Keratinocyte (primary cell): Measurements from ENCODE around the gene MGME1. TPM values are rescaled to one million over a fixed set of nuclear protein-coding genes. Genes with fewer than 3 reads are reported as not detected.

Source experiments
- DNase-seq: peaks from one replicate; pipeline ENCODE4 v3.0.0-alpha.2; 2011; ENCODE audit warnings: low read depth, missing footprints, low spot score
- FAIRE-seq: peaks from 2 replicates; lab custom pipeline; 2011; peaks lifted over from hg19 to GRCh38; lab: Jason Lieb, UNC
- H2AFZ ChIP-seq: 2 replicates; pipeline ENCODE4 v1.6.0; 2012; ENCODE audit warnings: low read length, control low read depth, inconsistent platforms; ENCODE audit not compliant: control insufficient read depth
- H3K27ac ChIP-seq: 2 replicates; pipeline ENCODE4 v1.5.1; 2011; ENCODE audit warnings: low read length; ENCODE audit not compliant: control insufficient read depth, insufficient read depth
- H3K27me3 ChIP-seq: 3 replicates; pipeline ENCODE4 v1.6.0; 2011; ENCODE audit warnings: low read length; ENCODE audit not compliant: control insufficient read depth, insufficient read depth; ENCODE audit errors: extremely low read depth
- H3K36me3 ChIP-seq, 2 experiments: 2 replicates in 1 of 2; 3 replicates in 1 of 2; pipeline ENCODE4 v1.5.1; 2011; ENCODE audit warnings: low read length in 2 of 2, mild to moderate bottlenecking in 1 of 2; ENCODE audit not compliant: control insufficient read depth in 2 of 2, insufficient read depth in 2 of 2; ENCODE audit errors: extremely low read depth in 1 of 2
- H3K4me1 ChIP-seq: 3 replicates; pipeline ENCODE4 v1.5.1; 2011; ENCODE audit warnings: low read length; ENCODE audit not compliant: control insufficient read depth, insufficient read depth; ENCODE audit errors: extremely low read depth
- H3K4me2 ChIP-seq: 3 replicates; pipeline ENCODE4 v1.6.0; 2011; ENCODE audit warnings: low read depth, low read length; ENCODE audit not compliant: control insufficient read depth, insufficient read depth; ENCODE audit errors: extremely low read depth
- H3K4me3 ChIP-seq, 3 experiments: fragments of 200-600 bp in 1 of 3; sonication (generic) in 1 of 3; 2 replicates in 2 of 3; 3 replicates in 1 of 3; pipeline ENCODE4 v1.5.1; 2011 to 2016; ENCODE audit warnings: low read length in 3 of 3, mild to moderate bottlenecking in 3 of 3, control low read depth in 2 of 3, inconsistent platforms in 1 of 3, low read depth in 1 of 3, mixed read lengths in 1 of 3, mixed run types in 1 of 3, moderate library complexity in 1 of 3; ENCODE audit not compliant: control insufficient read depth in 2 of 3, insufficient read depth in 2 of 3; ENCODE audit errors: extremely low read depth in 1 of 3
- H3K79me2 ChIP-seq: 2 replicates; pipeline ENCODE4 v1.6.0; 2012; ENCODE audit warnings: low read length; ENCODE audit not compliant: control insufficient read depth, insufficient read depth
- H3K9ac ChIP-seq: 3 replicates; pipeline ENCODE4 v1.6.0; 2011; ENCODE audit warnings: low read length; ENCODE audit not compliant: control insufficient read depth, insufficient read depth; ENCODE audit errors: extremely low read depth
- H3K9me1 ChIP-seq: 3 replicates; pipeline ENCODE4 v1.6.0; 2011; ENCODE audit warnings: low read length; ENCODE audit not compliant: control insufficient read depth, insufficient read depth; ENCODE audit errors: extremely low read depth
- H3K9me3 ChIP-seq: 2 replicates; pipeline ENCODE4 v1.5.1; 2012; ENCODE audit warnings: low read depth, low read length; ENCODE audit not compliant: control insufficient read depth
- H4K20me1 ChIP-seq: 3 replicates; pipeline ENCODE4 v1.6.0; 2011; ENCODE audit warnings: low read length; ENCODE audit not compliant: control insufficient read depth, insufficient read depth; ENCODE audit errors: extremely low read depth
- EZH2 ChIP-seq: IDR thresholded peaks from one replicate; pipeline ENCODE4 v1.6.1; 2012; ENCODE audit warnings: inconsistent platforms, mild to moderate bottlenecking, low read length, moderate library complexity
- dilution Hi-C: fragments of 300-500 bp; cut with MboI; formaldehyde crosslinking; loops from one replicate; pipeline ENCODE4 v1.7.0; 2020; ENCODE audit warnings: low sequenced_read_pairs; ENCODE audit not compliant: extremely low pct_ligation_motif_present
- polyA plus RNA-seq, 5 experiments: library from polyadenylated mRNA; depleted of rRNA in 3 of 5; stranded (reverse) in 3 of 5; stranded (forward) in 1 of 5; unstranded in 1 of 5; fragments of >200 nt; gene quantifications; 1 replicate in 1 of 5; 2 replicates in 3 of 5; 3 replicates in 1 of 5; pipeline versions ENCODE4 v1.2.1 to v1.2.3, GENCODE V29; 2011 to 2012; ENCODE audit warnings: missing spikeins in 2 of 5, low read depth in 1 of 5, low replicate concordance in 1 of 5
- TF ChIP-seq, protein P1 (sequence below), 3 experiments: IDR thresholded peaks in 1 of 3; conservative IDR thresholded peaks in 1 of 3; optimal IDR thresholded peaks in 1 of 3; 2 replicates in 2 of 3; 3 replicates in 1 of 3; pipeline versions ENCODE3 to v1.5.1; 2011; ENCODE audit warnings: low read length in 3 of 3, mild to moderate bottlenecking in 3 of 3, moderate library complexity in 2 of 3, control low read depth in 1 of 3, inconsistent platforms in 1 of 3; ENCODE audit not compliant: insufficient read depth in 2 of 3; ENCODE audit errors: extremely low read depth in 1 of 3

MGME1 gene
- polyA plus RNA-seq, 1 donor (not counting 4 experiments of a cell fraction or from before 2014, with no cell fraction given), result 31.6 TPM

DNA sequence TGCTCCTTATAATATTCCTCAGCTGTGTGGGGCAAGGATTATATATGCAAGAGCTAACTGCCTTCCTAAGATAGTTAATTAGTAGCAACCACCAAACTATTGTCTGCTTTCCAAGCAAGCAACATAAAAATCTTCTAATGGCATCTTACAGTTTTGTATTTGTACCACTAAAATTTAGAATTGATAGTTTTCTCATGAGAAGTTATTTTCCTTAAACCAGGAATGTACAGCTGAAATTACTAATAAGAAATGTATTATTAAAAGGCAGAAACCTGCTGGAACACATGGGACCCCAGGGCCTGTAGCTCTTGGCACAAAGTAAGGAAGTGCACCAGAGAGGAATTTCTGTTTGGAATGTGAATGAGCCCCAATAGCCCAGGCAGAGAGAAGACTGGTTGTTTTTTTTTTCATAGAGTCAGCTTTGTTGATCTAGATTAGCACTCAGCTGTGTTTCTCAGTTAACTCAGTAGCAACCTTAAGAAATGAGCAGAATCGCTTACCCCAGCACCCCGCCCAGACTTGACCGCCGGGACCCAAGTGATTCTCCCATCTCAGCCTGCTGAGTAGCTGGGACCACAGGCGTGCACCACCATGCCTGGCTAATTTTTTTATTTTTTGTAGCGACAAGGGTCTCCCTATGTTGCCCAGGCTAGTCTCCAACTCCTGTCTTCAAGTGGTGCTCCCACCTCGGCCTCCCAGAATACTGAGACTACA, 2.6 kb downstream of the MGME1 start:
- peaks cover 25% of the 10 kb centered on the region for H3K4me1 ChIP-seq
- H2AFZ ChIP-seq, result peak overlapping the region; percentile 21
- DNase-seq, result no peak
- H3K27ac ChIP-seq, result peak overlapping the region; percentile 98
- H3K9me1 ChIP-seq, result no peaks in the 10 kb centered on the region
- no peaks in the 10 kb centered on the region for H3K9me3 ChIP-seq
- peak overlapping the region; percentile 99 for H3K9ac ChIP-seq
- H4K20me1 ChIP-seq, result no peaks in the 10 kb centered on the region
- peaks cover 3 to 4% of the 10 kb centered on the region in 2 experiments for H3K36me3 ChIP-seq
- H3K27me3 ChIP-seq, result no peaks in the 10 kb centered on the region
- dilution Hi-C loops, result no loop called here
- H3K4me2 ChIP-seq, result peak overlapping the region; percentile 85
- peaks cover 80% of the 10 kb centered on the region for H3K79me2 ChIP-seq
- no peak for FAIRE-seq
- H3K4me3 ChIP-seq, result peak overlapping the region; percentile 84 to 97 (median 95)
- TF ChIP-seq EZH2, result no peak
- TF ChIP-seq, protein P1, sequence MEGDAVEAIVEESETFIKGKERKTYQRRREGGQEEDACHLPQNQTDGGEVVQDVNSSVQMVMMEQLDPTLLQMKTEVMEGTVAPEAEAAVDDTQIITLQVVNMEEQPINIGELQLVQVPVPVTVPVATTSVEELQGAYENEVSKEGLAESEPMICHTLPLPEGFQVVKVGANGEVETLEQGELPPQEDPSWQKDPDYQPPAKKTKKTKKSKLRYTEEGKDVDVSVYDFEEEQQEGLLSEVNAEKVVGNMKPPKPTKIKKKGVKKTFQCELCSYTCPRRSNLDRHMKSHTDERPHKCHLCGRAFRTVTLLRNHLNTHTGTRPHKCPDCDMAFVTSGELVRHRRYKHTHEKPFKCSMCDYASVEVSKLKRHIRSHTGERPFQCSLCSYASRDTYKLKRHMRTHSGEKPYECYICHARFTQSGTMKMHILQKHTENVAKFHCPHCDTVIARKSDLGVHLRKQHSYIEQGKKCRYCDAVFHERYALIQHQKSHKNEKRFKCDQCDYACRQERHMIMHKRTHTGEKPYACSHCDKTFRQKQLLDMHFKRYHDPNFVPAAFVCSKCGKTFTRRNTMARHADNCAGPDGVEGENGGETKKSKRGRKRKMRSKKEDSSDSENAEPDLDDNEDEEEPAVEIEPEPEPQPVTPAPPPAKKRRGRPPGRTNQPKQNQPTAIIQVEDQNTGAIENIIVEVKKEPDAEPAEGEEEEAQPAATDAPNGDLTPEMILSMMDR (optimal IDR thresholded peaks at IDR 0.05 in 1 of 3, IDR thresholded peaks at IDR 0.05 in 1 of 3, conservative IDR thresholded peaks at IDR 0.05 in 1 of 3; ENCODE audit: extremely low read depth in 1 of 3, insufficient read depth in 2 of 3, low read length in 3 of 3), result no peak

DNA sequence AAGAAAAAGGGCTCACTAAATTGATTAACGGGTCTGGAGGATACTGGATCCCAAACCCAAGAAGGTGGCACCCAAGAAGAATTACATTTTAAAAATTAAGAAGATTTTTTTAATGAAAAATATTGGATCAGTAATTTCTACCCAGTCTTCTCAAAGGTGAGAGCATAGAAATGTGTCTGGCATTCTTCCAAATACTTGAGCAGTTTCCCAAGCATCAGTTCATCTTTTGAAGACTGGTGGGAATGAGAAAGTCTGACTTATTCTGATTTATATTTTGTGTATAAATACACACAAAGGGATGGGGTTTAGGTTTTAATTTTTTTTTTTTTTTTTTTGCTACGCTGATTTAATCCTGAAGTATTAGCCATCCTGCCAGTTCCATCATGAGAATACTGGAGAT, 3.3 kb downstream of the MGME1 start:
- no peaks in the 10 kb centered on the region for H3K9me3 ChIP-seq
- peaks cover 3% of the 10 kb centered on the region in 2 experiments for H3K36me3 ChIP-seq
- H3K4me2 ChIP-seq, result peak overlapping the region; percentile 85
- peaks cover 73% of the 10 kb centered on the region for H3K79me2 ChIP-seq
- no peak for DNase-seq
- TF ChIP-seq, protein P1 (optimal IDR thresholded peaks at IDR 0.05 in 1 of 3, IDR thresholded peaks at IDR 0.05 in 1 of 3, conservative IDR thresholded peaks at IDR 0.05 in 1 of 3; ENCODE audit: extremely low read depth in 1 of 3, insufficient read depth in 2 of 3, low read length in 3 of 3), result no peak
- TF ChIP-seq EZH2, result no peak
- peak overlapping the region; percentile 98 for H3K27ac ChIP-seq
- no peaks in the 10 kb centered on the region for H4K20me1 ChIP-seq
- dilution Hi-C loops, result no loop called here
- H3K9ac ChIP-seq, result peak overlapping the region; percentile 99
- H3K4me1 ChIP-seq, result peaks cover 22% of the 10 kb centered on the region
- FAIRE-seq, result no peak
- H3K4me3 ChIP-seq, result peak overlapping the region; percentile 84 to 97 (median 95)
- no peak overlapping the region for H2AFZ ChIP-seq
- H3K9me1 ChIP-seq, result no peaks in the 10 kb centered on the region
- H3K27me3 ChIP-seq, result no peaks in the 10 kb centered on the region
